ENCODE measurements around the gene ASNSD1.

DNA sequence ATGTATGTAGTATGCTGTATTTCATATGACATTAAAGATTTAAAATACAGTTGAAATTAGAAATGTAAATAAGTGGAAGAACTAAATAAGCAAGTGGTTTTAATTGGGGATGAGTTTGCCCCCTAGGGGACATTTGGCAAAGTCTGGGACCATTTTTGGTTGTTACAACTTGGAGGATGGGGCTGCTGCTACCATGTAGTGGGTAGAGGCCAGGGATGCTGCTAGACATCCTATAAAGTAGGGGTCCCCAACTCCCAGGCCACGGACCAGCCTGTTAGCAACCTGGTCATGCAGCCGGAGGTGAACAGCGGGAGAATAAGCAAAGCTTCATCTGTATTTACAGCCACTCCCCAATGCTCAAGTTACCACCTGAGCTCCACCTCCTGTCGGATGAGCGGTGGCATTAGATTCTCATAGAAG lies 27.9 kb upstream of the ASNSD1 start:
- TF ChIP-seq, protein P1, sequence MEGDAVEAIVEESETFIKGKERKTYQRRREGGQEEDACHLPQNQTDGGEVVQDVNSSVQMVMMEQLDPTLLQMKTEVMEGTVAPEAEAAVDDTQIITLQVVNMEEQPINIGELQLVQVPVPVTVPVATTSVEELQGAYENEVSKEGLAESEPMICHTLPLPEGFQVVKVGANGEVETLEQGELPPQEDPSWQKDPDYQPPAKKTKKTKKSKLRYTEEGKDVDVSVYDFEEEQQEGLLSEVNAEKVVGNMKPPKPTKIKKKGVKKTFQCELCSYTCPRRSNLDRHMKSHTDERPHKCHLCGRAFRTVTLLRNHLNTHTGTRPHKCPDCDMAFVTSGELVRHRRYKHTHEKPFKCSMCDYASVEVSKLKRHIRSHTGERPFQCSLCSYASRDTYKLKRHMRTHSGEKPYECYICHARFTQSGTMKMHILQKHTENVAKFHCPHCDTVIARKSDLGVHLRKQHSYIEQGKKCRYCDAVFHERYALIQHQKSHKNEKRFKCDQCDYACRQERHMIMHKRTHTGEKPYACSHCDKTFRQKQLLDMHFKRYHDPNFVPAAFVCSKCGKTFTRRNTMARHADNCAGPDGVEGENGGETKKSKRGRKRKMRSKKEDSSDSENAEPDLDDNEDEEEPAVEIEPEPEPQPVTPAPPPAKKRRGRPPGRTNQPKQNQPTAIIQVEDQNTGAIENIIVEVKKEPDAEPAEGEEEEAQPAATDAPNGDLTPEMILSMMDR (IDR thresholded peaks at IDR 0.05) = peak; percentile 74
- no peak for TF ChIP-seq ZFX (IDR thresholded peaks at IDR 0.05; ENCODE audit: borderline replicate concordance)

All from 22Rv1 (cell line).